Activated B cell treated with CpG ODN at 0.5 μM for 24 hours (primary cell): ENCODE data around the gene FSCN2. TPM values are rescaled to one million over a fixed set of nuclear protein-coding genes. Genes with fewer than 3 reads are reported as not detected.

Source experiments
- ATAC-seq: fragments of 200-7000 bp; cut with Tn5 transposase; one replicate; pipeline ENCODE4 v1.10.0; 2021; ENCODE audit warnings: low read depth, mild to moderate bottlenecking, moderate library complexity
- CTCF ChIA-PET: fragments of 350-600 bp; sonication (Branson Sonifier 250); formaldehyde crosslinking; loops from one replicate; lab custom pipeline; 2021; ENCODE audit warnings: antibody characterized with exemption; lab: Charles Lee
- POLR2A ChIA-PET: fragments of 350-600 bp; sonication (Branson Sonifier 250); formaldehyde crosslinking; loops from one replicate; lab custom pipeline; 2021; ENCODE audit warnings: antibody characterized with exemption; lab: Charles Lee
- DNase-seq: peaks from one replicate; pipeline ENCODE4 v3.0.0; 2022
- H3K27ac Mint-ChIP-seq: one replicate; pipeline ENCODE4 v1.8.0; 2020; ENCODE audit warnings: mixed read lengths
- H3K27me3 Mint-ChIP-seq: one replicate; pipeline ENCODE4 v1.8.0; 2021; ENCODE audit warnings: mixed read lengths
- H3K36me3 Mint-ChIP-seq: one replicate; pipeline ENCODE4 v1.8.0; 2021; ENCODE audit warnings: low read depth, mixed read lengths
- H3K4me1 Mint-ChIP-seq: one replicate; pipeline ENCODE4 v1.8.0; 2021; ENCODE audit warnings: mixed read lengths
- H3K4me3 Mint-ChIP-seq: one replicate; pipeline ENCODE4 v1.8.0; 2020; ENCODE audit warnings: mild to moderate bottlenecking, mixed read lengths
- H3K9me3 Mint-ChIP-seq: one replicate; pipeline ENCODE4 v1.8.0; 2020; ENCODE audit warnings: mixed read lengths
- intact Hi-C: fragments of 100-400 bp; cut with micrococcal nuclease; formaldehyde crosslinking; loops from one replicate; pipeline ENCODE4 v1.15.1; 2024
- total RNA-seq: library from RNA; stranded (reverse); gene quantifications from 2 replicates; pipeline ENCODE4 v1.2.3, GENCODE V29; 2022
- TF ChIP-seq, protein P1 (sequence below): fragments of 200-600 bp; IDR thresholded peaks from one replicate; pipeline ENCODE4 v1.8.0; 2022; ENCODE audit warnings: antibody characterized with exemption, mild to moderate bottlenecking

The FSCN2 gene
- total RNA-seq, 1 donor from 2014 or later, result 5.5 TPM

DNA sequence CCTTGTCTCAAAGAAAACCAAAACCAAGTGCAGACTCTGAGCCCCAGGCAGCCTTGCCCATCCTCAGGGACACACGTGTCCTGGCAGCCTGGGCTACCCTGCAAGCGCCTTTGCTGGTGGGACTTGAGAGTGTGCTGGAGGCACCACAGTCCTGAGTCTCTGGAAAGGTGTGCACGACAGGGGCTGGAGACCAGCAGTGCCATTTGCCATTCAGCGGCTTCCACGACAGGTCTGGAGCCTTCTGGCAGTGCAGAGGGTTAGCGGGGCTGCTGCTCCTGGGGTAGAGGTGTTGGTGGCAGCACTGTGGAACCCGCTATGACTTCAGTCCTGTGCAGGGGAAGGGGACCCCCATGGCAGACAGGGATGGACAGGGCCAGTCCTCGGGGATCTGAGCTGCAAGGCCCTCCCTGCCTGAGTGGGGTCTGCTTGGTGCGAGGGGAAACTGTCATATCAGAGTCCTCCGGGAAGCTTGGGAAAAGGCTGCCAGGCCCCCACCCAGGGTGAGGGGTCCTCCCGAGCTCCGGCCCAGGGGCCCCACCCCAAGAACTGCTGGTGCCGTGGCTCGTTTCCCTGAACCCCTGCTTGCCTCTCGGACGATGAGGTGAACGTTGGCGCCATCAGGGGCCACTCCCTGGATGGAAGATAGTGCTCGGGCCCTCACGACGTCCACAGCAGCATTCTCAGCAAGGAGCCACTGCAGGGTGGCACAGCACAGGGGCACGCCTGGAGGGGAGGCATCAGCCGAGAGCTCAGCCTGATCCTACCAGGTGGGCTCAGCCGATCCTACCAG lies 17.2 kb downstream of the FSCN2 start:
- DNase-seq (no peak), ATAC-seq (no peak)
- CTCF ChIA-PET, result no interaction called here
- Mint-ChIP-seq H3K27ac (no peak overlapping the region), H3K9me3 (no peaks in the 10 kb centered on the region), H3K27me3 (no peaks in the 10 kb centered on the region), H3K4me3 (no peak overlapping the region), H3K36me3 (peaks cover 75% of the 10 kb centered on the region), H3K4me1 (peaks cover 12% of the 10 kb centered on the region)
- intact Hi-C loops, result no loop called here
- TF ChIP-seq, protein P1, sequence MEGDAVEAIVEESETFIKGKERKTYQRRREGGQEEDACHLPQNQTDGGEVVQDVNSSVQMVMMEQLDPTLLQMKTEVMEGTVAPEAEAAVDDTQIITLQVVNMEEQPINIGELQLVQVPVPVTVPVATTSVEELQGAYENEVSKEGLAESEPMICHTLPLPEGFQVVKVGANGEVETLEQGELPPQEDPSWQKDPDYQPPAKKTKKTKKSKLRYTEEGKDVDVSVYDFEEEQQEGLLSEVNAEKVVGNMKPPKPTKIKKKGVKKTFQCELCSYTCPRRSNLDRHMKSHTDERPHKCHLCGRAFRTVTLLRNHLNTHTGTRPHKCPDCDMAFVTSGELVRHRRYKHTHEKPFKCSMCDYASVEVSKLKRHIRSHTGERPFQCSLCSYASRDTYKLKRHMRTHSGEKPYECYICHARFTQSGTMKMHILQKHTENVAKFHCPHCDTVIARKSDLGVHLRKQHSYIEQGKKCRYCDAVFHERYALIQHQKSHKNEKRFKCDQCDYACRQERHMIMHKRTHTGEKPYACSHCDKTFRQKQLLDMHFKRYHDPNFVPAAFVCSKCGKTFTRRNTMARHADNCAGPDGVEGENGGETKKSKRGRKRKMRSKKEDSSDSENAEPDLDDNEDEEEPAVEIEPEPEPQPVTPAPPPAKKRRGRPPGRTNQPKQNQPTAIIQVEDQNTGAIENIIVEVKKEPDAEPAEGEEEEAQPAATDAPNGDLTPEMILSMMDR, result no peak
- POLR2A ChIA-PET, result interaction anchor here (0.8 kb wide), 1 partner anchor 16 kb away, joined by 3 read pairs; no protein-coding TSS in a partner anchor

DNA sequence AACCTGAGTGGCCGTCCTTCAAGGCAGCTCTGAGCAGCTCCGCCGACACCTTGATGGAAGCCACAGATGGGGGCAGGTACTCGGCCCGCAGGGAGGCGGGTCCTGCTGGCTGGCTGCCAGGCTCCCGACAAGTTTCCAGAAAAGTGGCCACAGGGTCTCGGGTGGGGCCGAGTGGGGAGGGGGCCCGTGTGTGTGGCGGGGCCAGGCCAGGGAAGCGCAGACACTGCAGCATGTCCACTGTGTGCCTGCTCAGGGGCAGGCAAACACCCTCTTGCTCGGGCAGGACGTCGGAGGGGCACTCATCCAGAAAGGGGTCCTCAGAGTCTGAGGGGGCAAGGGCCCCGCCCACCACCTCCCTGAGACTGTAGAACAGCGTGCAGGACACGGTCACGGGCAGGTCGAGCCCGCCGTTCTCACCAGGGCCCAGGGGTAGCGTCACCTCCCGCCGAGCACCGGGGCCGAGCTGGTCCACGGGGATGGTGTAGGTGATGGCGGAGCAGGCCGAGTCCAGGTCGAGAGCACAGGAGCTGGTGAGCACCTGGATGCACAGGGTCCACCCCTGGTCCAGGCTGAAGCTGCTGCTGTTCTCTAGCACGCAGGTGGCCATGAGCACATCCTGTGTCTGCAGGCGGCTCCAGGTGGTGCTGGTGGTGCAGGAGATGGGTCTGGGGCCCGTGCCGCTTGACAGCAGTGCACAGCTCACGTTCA lies 18.9 kb downstream of the FSCN2 start:
- ChIA-PET CTCF (no interaction called here), POLR2A (interaction anchor here (0.7 to 1.3 kb wide), 2 partner anchors 9 to 30 kb away, joined by 3 to 4 read pairs; no protein-coding TSS in a partner anchor)
- H3K4me3 Mint-ChIP-seq, result no peak overlapping the region
- intact Hi-C loops, result no loop called here
- H3K27ac Mint-ChIP-seq, result no peak overlapping the region
- no peak for ATAC-seq
- no peaks in the 10 kb centered on the region for H3K9me3 Mint-ChIP-seq
- TF ChIP-seq, protein P1, result no peak
- DNase-seq, result no peak
- no peaks in the 10 kb centered on the region for H3K27me3 Mint-ChIP-seq
- peaks cover 72% of the 10 kb centered on the region for H3K36me3 Mint-ChIP-seq
- peaks cover 23% of the 10 kb centered on the region for H3K4me1 Mint-ChIP-seq

DNA sequence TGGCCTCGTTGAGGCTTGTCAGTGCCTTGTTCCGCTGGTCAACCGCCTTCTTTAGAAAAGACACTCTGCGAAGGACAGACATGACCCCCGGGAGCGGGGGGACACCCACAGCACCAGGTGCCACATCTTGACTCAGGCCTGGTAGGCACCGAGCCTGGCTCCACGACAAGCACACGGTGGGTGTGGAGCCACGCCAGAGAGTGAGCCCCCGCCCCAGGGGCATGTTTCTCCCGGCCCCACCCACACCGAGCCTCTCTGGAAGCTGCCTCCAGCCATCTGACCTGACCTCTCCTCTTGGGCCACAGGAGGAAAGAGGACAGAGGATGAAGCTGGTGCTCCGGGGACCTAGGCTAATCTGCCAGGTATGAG lies 19.4 kb downstream of the FSCN2 start:
- ATAC-seq (no peak), DNase-seq (no peak)
- POLR2A ChIA-PET, result no interaction called here
- no peaks in the 10 kb centered on the region for H3K27me3 Mint-ChIP-seq
- H3K27ac Mint-ChIP-seq, result no peak overlapping the region
- CTCF ChIA-PET, result no interaction called here
- H3K4me3 Mint-ChIP-seq, result no peak overlapping the region
- peaks cover 23% of the 10 kb centered on the region for H3K4me1 Mint-ChIP-seq
- TF ChIP-seq, protein P1, result no peak
- peaks cover 67% of the 10 kb centered on the region for H3K36me3 Mint-ChIP-seq
- no peaks in the 10 kb centered on the region for H3K9me3 Mint-ChIP-seq
- intact Hi-C loops, result no loop called here

DNA sequence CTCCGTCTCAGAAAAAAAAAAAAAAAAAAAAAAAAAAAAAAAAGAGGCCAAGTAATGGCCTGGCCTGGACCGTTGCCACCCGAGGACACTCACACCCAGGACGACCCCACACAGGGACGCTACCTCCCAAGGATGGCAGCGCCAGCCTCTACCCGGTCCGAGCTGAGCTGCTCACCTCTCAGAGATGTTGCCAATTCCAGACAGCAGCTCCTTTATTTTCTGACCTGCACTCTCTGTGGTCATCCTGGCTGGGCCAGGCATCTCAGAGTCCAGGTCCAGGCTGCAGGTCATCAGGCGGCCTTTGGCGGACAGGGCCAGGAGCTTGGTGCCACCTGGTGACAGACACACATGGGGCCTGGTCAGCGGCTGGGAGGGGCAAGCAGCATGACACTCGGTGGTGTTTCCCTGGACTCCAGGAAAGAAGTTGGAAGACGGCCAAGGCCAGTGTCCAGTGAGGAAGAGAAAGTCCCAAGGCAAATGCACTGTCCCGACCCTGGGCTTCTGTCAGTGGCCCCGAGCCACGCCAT lies 20.9 kb downstream of the FSCN2 start:
- peaks cover 60% of the 10 kb centered on the region for H3K36me3 Mint-ChIP-seq

More for the DNA sequence above, 20.9 kb downstream of the FSCN2 start:
- Mint-ChIP-seq H3K27me3 (no peaks in the 10 kb centered on the region), H3K9me3 (no peaks in the 10 kb centered on the region), H3K27ac (no peak overlapping the region), H3K4me1 (peaks cover 36% of the 10 kb centered on the region), H3K4me3 (peak overlapping the region; percentile 53)
- no peak for DNase-seq
- intact Hi-C loops, result no loop called here
- TF ChIP-seq, protein P1, result no peak
- ChIA-PET CTCF (no interaction called here), POLR2A (interaction anchor here (8.1 kb wide), 1 partner anchor 35 kb away, joined by 188 read pairs; the partner anchor contains the start of gene ACTG1)
- ATAC-seq, result no peak
